Peyer's patch (tissue), 4 donors: ENCODE data around the gene LRRC45.

Source experiments
- CTCF ChIP-seq, 6 experiments: fragments of 450-650 bp in 4 of 6; fragments of 200-600 bp in 2 of 6; sonication (generic) in 1 of 6; IDR thresholded peaks; one replicate each; pipeline ENCODE4 v1.5.1; 2017 to 2019; ENCODE audit warnings: antibody characterized with exemption in 6 of 6, mild to moderate bottlenecking in 3 of 6, moderate library complexity in 1 of 6
- POLR2A ChIP-seq, 2 donors: fragments of 450-650 bp; IDR thresholded peaks; one replicate each; pipeline ENCODE4 v1.5.1; 2017; ENCODE audit warnings: antibody characterized with exemption in 2 of 2, mild to moderate bottlenecking in 2 of 2, moderate library complexity in 2 of 2

GRCh38 chr17:81976332-81977210 is 46.5 kb upstream of the LRRC45 start:
- TF ChIP-seq CTCF (IDR thresholded peaks at IDR 0.05) (no peak), POLR2A (IDR thresholded peaks at IDR 0.05) (no peak)
